Stimulated activated CD8-positive, alpha-beta memory T cell treated with anti-CD3 and anti-CD28 coated beads, Interleukin-7, amount 100 ng/mL, for 48 hours (primary cell): ENCODE measurements around the gene PRKD1.

Source experiments
- DNase-seq, 2 donors: peaks; one replicate each; pipeline ENCODE4 v3.0.0-alpha.2; 2020; ENCODE audit warnings: low read depth in 1 of 2; ENCODE audit errors: extremely low read depth in 1 of 2

The PRKD1 gene

DNA sequence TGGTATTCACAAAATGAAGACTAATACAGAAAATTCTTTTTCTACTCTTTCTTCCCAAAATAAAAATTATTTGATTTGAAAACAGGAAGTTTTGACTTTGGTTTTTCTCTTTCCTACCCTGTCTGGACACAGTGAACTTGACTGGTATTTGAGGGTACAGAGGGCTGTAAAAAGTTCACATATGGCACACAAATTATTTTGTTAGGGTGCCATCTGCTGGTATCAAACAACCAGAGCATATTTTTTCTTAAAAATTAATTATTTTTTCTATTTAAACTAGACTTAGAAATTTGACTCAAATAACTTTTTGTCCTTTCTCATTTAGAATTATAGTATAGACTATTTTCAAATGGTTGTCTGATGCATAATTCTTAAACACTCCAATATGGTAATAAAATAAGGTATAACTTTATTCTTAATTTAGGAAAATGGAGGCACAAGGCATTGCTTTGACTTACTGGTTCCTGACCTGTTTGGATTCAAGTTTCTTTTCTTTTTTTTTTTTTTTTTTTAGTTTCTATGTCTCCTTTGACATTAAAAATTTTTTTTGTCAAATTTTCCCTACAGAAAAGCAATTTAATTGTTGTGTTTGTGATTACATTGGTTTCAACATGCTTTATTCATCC is 390.6 kb downstream of the PRKD1 start:
- DNase-seq, result no peak

DNA sequence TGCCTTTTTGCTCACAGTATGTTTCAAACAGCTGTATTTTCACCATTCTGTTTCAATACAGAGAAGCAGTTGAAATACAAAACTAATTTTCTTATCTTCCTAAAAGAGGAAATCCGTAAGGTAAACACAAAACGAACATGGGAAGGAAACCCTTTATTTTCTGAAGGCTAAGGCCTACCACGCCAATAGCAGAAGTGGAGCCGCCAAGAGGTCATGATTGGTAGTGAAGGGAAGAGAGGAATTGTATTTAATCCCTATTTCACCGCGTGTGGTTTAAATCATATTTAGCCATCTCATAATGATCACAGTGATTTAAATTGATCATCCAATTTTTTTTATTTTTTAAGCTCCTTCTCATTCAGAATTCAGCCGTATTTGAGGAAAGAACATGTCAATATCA is 398.2 kb downstream of the PRKD1 start:
- no peak for DNase-seq

DNA sequence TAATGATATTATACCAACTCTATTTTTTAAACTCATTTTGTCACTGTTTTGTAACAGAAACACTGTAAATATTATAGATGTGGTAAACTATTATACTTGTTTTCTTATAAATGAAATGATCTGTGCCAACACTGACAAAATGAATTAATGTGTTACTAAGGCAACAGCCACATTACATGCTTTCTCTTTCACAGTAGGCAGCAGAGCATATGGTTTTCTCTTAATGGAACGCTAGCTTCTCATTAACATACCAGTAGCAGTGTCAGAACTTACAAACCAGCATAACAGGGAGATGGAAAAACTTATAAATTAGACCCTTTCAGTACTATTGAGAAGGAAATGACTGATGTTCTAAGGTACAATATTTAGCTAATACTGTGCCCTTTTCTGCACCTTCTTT is 398.8 kb downstream of the PRKD1 start:
- DNase-seq, result no peak

DNA sequence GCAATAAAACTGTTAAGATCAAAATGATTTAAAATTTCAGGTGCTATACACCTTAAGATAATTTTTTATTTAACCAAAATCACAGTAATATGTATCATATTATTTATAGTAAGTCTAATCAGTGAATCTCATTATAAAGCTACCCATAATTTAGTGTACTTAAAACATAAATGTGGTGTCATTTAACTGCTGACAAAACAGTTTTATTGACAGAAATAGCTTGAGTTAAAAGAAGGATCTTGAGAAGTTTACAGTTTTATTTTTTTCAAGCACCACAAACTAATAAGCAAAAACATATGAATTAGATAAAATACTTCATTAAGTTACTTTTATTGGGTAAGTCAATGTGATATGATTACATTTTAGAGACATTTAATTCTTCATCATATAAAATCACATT is 400.4 kb downstream of the PRKD1 start:
- no peak for DNase-seq
